HEK293 (cell line): ENCODE measurements around the gene ATG101.

Experiments used
- CTCF ChIP-seq: fragments of 450-650 bp; formaldehyde crosslinking; IDR thresholded peaks from 2 replicates; pipeline ENCODE4 v1.5.1; 2016; ENCODE audit warnings: missing biosample characterization, missing genetic modification characterization
- ELK4 ChIP-seq: IDR thresholded peaks from 2 replicates; pipeline ENCODE4 v1.6.1; 2011; ENCODE audit warnings: mild to moderate bottlenecking, low read depth, low read length, borderline replicate concordance
- INSM2 ChIP-seq: fragments of 450-650 bp; formaldehyde crosslinking; IDR thresholded peaks from 2 replicates; pipeline ENCODE4 v1.5.1; 2016; ENCODE audit warnings: missing biosample characterization, missing genetic modification characterization
- REPIN1 ChIP-seq: fragments of 450-650 bp; formaldehyde crosslinking; IDR thresholded peaks from 2 replicates; pipeline ENCODE4 v1.5.1; 2017; ENCODE audit warnings: missing biosample characterization, missing genetic modification characterization, low read depth
- ZBTB8A ChIP-seq: fragments of 450-650 bp; formaldehyde crosslinking; IDR thresholded peaks from 2 replicates; pipeline ENCODE4 v1.5.1; 2016; ENCODE audit warnings: missing biosample characterization, missing genetic modification characterization
- ZNF146 ChIP-seq: fragments of 450-650 bp; formaldehyde crosslinking; IDR thresholded peaks from 2 replicates; pipeline ENCODE4 v1.5.1; 2016; ENCODE audit warnings: missing biosample characterization, missing genetic modification characterization
- ZNF23 ChIP-seq: fragments of 450-650 bp; formaldehyde crosslinking; IDR thresholded peaks from 2 replicates; pipeline ENCODE4 v1.5.1; 2016; ENCODE audit warnings: missing biosample characterization, missing genetic modification characterization, borderline replicate concordance
- ZNF426 ChIP-seq: fragments of 450-650 bp; formaldehyde crosslinking; IDR thresholded peaks from 2 replicates; pipeline ENCODE4 v1.5.1; 2017; ENCODE audit warnings: missing biosample characterization, missing genetic modification characterization, mild to moderate bottlenecking, inconsistent platforms, moderate library complexity
- ZNF596 ChIP-seq: fragments of 450-650 bp; IDR thresholded peaks from 2 replicates; pipeline ENCODE4 v1.5.0; 2018; ENCODE audit warnings: missing biosample characterization, mild to moderate bottlenecking, missing genetic modification characterization, moderate library complexity
- ZNF639 ChIP-seq: fragments of 450-650 bp; formaldehyde crosslinking; IDR thresholded peaks from 2 replicates; pipeline ENCODE4 v1.5.1; 2016; ENCODE audit warnings: missing biosample characterization, missing genetic modification characterization
- ZNF76 ChIP-seq: fragments of 450-650 bp; formaldehyde crosslinking; IDR thresholded peaks from 2 replicates; pipeline ENCODE4; 2016; ENCODE audit warnings: low read depth, missing biosample characterization, missing genetic modification characterization, borderline replicate concordance

GRCh38 chr12:52063981-52064649 is 5.7 kb upstream of the ATG101 start:
- TF ChIP-seq REPIN1 (tag by site-specific recombination) (no peak), ZNF596 (tag by site-specific recombination) (no peak), CTCF (tag by site-specific recombination) (no peak), ZNF639 (tag by site-specific recombination) (no peak), ZNF76 (no peak), ELK4 (no peak), ZBTB8A (tag by site-specific recombination) (no peak), ZNF426 (tag by site-specific recombination) (no peak), ZNF146 (tag by site-specific recombination) (no peak), ZNF23 (tag by site-specific recombination) (no peak), INSM2 (tag by site-specific recombination) (no peak)
